OCI-LY7 (cell line): ENCODE measurements around the gene GPC4. TPM values are rescaled to one million over a fixed set of nuclear protein-coding genes. Genes with fewer than 3 reads are reported as not detected.

Source experiments
- BruUV-seq: library from RNA; stranded (reverse); fragments of 400-500 nt; replicated peaks from 2 replicates; lab custom pipeline; 2021; lab: Mats Ljungman, UMichigan
- CTCF ChIA-PET: fragments of 300-600 bp; sonication (Branson Sonifier 250); formaldehyde crosslinking; loops from one replicate; lab custom pipeline; 2022; ENCODE audit warnings: antibody characterized with exemption; ENCODE audit not compliant: unreplicated experiment; lab: Charles Lee
- POLR2A ChIA-PET: fragments of 300-600 bp; sonication (Branson Sonifier 250); formaldehyde crosslinking; loops from one replicate; lab custom pipeline; 2022; ENCODE audit warnings: antibody characterized with exemption; lab: Charles Lee
- DNase-seq: peaks from one replicate; pipeline ENCODE4 v3.0.0-alpha.2; 2015; ENCODE audit warnings: low spot score
- H2AFZ ChIP-seq: fragments of 200-600 bp; sonication (generic), shearing (Covaris generic); 2 replicates; pipeline ENCODE4 v1.6.1; 2014; ENCODE audit warnings: mild to moderate bottlenecking, antibody characterized with exemption, low read length, moderate library complexity
- H3K27ac ChIP-seq: fragments of 200-600 bp; sonication (generic); 2 replicates; pipeline ENCODE4 v1.5.1; 2014; ENCODE audit warnings: mixed run types, low read depth, mild to moderate bottlenecking, moderate library complexity, low read length, inconsistent platforms; ENCODE audit not compliant: poor library complexity, severe bottlenecking
- H3K36me3 ChIP-seq: fragments of 200-600 bp; sonication (generic); 2 replicates; pipeline ENCODE4 v1.6.1; 2014; ENCODE audit warnings: mild to moderate bottlenecking, antibody characterized with exemption, low read length, moderate library complexity, mixed read lengths; ENCODE audit not compliant: insufficient read depth
- H3K4me1 ChIP-seq: fragments of 200-600 bp; sonication (generic); 2 replicates; pipeline ENCODE4 v1.5.1; 2014; ENCODE audit warnings: mild to moderate bottlenecking, low read length; ENCODE audit not compliant: insufficient read depth, poor library complexity, severe bottlenecking
- H3K4me2 ChIP-seq: fragments of 200-600 bp; sonication (generic); 2 replicates; pipeline ENCODE4 v1.6.1; 2014; ENCODE audit warnings: mild to moderate bottlenecking, low read length
- H3K4me3 ChIP-seq: fragments of 200-600 bp; sonication (generic); 2 replicates; pipeline ENCODE4 v1.5.1; 2014; ENCODE audit warnings: mild to moderate bottlenecking, low read depth, low read length; ENCODE audit not compliant: poor library complexity, severe bottlenecking
- H3K79me2 ChIP-seq: fragments of 200-600 bp; sonication (generic); 2 replicates; pipeline ENCODE4 v1.6.1; 2016; ENCODE audit warnings: low read depth, mild to moderate bottlenecking, low read length, moderate library complexity, mixed read lengths; ENCODE audit not compliant: insufficient read depth
- H3K9me2 ChIP-seq: fragments of 200-600 bp; sonication (generic); 2 replicates; pipeline ENCODE4 v1.6.1; 2016; ENCODE audit warnings: mild to moderate bottlenecking, low read length, mixed read lengths; ENCODE audit not compliant: insufficient read depth
- H3K9me3 ChIP-seq: fragments of 200-600 bp; sonication (generic); 2 replicates; pipeline ENCODE4 v1.6.1; 2014; ENCODE audit warnings: mild to moderate bottlenecking, mixed run types, low read length, mixed read lengths
- H4K20me1 ChIP-seq: fragments of 200-600 bp; sonication (generic); 2 replicates; pipeline ENCODE4 v1.6.1; 2014; ENCODE audit warnings: mild to moderate bottlenecking, antibody characterized with exemption, low read length, moderate library complexity, mixed read lengths; ENCODE audit not compliant: insufficient read depth
- EZH2phosphoT487 ChIP-seq: fragments of 200-600 bp; sonication (generic); IDR thresholded peaks from 2 replicates; pipeline ENCODE4 v1.6.1; 2018; ENCODE audit warnings: low read depth, borderline replicate concordance, mild to moderate bottlenecking, mixed run types, antibody characterized with exemption, low read length, moderate library complexity, mixed read lengths
- intact Hi-C: fragments of 100-400 bp; cut with micrococcal nuclease; formaldehyde crosslinking; loops from one replicate; pipeline ENCODE4 v1.10.0; 2022; ENCODE audit not compliant: unreplicated experiment
- total RNA-seq, 2 experiments: library from RNA; depleted of rRNA in 1 of 2; stranded (reverse); fragments of >200 nt in 1 of 2; shearing (Covaris generic) in 1 of 2; gene quantifications; 2 replicates each; pipeline ENCODE4 v1.2.3, GENCODE V29; 2014 to 2022
- TF ChIP-seq, protein P1 (sequence below): fragments of 200-600 bp; sonication (generic); conservative IDR thresholded peaks from 2 replicates; pipeline ENCODE4 v1.5.1; 2014; ENCODE audit warnings: mild to moderate bottlenecking, antibody characterized with exemption, low read length, moderate library complexity, mixed read lengths

GPC4 gene
- total RNA-seq, 2 experiments from 2014 or later = not detected

DNA sequence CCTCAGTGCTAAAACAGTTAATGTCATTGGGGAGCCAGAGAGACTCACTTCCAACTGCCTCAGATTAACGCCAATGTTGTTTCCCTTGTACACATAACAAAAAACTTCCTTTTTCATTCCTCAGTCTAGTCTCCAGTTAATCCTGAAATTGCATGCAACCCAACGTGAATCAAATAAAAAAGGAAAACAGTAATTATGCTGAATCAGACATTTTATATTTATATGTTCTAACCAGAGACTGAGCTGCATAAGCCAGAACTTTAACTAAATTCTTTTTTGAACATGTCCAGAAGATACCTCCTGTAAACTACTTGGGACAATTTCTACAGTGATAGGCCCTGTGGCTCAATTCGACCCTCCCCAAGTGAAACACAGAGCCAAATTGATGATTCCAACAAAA is 4.7 kb downstream of the GPC4 start:
- H3K27ac ChIP-seq = no peak overlapping the region
- H3K79me2 ChIP-seq = no peaks in the 10 kb centered on the region
- H2AFZ ChIP-seq = no peak overlapping the region
- intact Hi-C loops = no loop called here
- POLR2A ChIA-PET = interaction anchor here (0.6 kb wide), 1 partner anchor 13 kb away, joined by 3 read pairs; no protein-coding TSS in a partner anchor
- no peak overlapping the region for H3K4me2 ChIP-seq
- no peaks in the 10 kb centered on the region for H3K36me3 ChIP-seq
- no peaks in the 10 kb centered on the region for H4K20me1 ChIP-seq
- no peaks in the 10 kb centered on the region for H3K9me3 ChIP-seq
- BruUV-seq = no TSS peak
- no peaks in the 10 kb centered on the region for H3K9me2 ChIP-seq
- TF ChIP-seq, protein P1, sequence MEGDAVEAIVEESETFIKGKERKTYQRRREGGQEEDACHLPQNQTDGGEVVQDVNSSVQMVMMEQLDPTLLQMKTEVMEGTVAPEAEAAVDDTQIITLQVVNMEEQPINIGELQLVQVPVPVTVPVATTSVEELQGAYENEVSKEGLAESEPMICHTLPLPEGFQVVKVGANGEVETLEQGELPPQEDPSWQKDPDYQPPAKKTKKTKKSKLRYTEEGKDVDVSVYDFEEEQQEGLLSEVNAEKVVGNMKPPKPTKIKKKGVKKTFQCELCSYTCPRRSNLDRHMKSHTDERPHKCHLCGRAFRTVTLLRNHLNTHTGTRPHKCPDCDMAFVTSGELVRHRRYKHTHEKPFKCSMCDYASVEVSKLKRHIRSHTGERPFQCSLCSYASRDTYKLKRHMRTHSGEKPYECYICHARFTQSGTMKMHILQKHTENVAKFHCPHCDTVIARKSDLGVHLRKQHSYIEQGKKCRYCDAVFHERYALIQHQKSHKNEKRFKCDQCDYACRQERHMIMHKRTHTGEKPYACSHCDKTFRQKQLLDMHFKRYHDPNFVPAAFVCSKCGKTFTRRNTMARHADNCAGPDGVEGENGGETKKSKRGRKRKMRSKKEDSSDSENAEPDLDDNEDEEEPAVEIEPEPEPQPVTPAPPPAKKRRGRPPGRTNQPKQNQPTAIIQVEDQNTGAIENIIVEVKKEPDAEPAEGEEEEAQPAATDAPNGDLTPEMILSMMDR = no peak
- TF ChIP-seq EZH2phosphoT487 = no peak
- H3K4me1 ChIP-seq = no peaks in the 10 kb centered on the region
- CTCF ChIA-PET = no interaction called here
- no peak overlapping the region for H3K4me3 ChIP-seq
- DNase-seq = no peak

DNA sequence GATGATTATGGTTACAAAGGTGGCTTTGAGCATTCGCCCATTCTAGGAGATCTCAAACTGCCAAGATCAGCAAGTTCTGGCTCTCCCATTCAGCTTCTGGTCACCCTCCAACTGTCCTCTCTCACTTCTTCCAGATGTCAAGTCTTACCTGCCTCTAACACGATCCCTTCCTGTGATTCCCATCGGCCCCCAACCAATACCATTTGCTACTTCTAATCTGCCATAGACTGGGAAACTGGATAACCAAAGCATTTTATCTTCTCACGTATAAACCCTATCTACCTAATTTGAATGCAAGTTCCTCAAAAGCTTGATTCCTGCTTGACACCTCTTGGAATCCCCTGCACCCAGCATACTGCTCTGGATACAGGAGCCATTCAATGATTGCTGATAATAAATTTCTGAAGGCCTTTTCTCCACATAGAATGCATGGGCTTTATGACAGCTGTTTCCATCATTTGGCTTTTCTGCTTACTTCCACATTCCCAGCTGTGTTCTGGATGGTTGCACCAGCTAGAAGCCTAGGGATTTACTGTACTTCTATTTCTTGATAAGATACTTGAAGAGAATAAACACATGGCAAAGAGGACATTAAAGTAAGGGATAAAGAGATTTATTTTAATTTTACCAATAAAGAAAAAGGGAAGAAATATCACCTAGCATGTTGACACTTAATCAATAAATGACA is 9.6 kb downstream of the GPC4 start:
- ChIA-PET POLR2A (interaction anchor here (0.6 kb wide), 1 partner anchor 13 kb away, joined by 3 read pairs; no protein-coding TSS in a partner anchor), CTCF (no interaction called here)
- Histone ChIP-seq H3K4me3 (no peak overlapping the region), H3K9me2 (no peaks in the 10 kb centered on the region), H3K27ac (no peak overlapping the region), H3K36me3 (no peaks in the 10 kb centered on the region), H3K79me2 (no peaks in the 10 kb centered on the region), H3K4me2 (no peak overlapping the region), H4K20me1 (no peaks in the 10 kb centered on the region), H3K4me1 (no peaks in the 10 kb centered on the region), H3K9me3 (no peaks in the 10 kb centered on the region), H2AFZ (no peak overlapping the region)
- TF ChIP-seq EZH2phosphoT487 = no peak
- TF ChIP-seq, protein P1 = no peak
- no TSS peak for BruUV-seq
- DNase-seq = no peak
- intact Hi-C loops = no loop called here

DNA sequence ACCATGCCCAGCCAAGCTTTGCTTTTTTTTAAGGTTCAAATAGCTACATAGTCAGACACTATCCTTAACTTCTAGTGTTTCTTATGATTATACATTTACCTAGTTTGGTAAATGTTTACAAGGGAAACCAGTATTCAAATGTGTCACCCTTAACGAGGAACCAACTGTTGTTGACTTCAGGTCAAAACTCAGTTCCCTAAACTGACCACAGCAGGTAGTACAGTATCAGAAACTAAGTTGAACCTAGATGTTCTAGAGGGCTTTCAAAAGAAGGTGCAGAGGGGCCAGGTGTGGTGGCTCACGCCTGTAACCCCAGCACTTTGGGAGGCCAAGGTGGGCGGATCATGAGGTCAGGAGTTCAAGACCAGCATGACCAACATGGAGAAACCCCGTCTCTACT is 11.3 kb downstream of the GPC4 start:
- intact Hi-C loops = no loop called here
- CTCF ChIA-PET = no interaction called here

More for the DNA sequence above, 11.3 kb downstream of the GPC4 start:
- Histone ChIP-seq H3K4me2 (no peak overlapping the region), H3K4me3 (no peak overlapping the region), H3K9me2 (no peaks in the 10 kb centered on the region), H3K79me2 (no peaks in the 10 kb centered on the region), H2AFZ (no peak overlapping the region), H3K9me3 (no peaks in the 10 kb centered on the region), H4K20me1 (no peaks in the 10 kb centered on the region), H3K4me1 (no peaks in the 10 kb centered on the region), H3K27ac (no peak overlapping the region), H3K36me3 (no peaks in the 10 kb centered on the region)
- no peak for DNase-seq
- TF ChIP-seq EZH2phosphoT487 = no peak
- POLR2A ChIA-PET = no interaction called here
- BruUV-seq = no TSS peak
